Measurements from ENCODE around the gene GRK6. TPM values are rescaled to one million over a fixed set of nuclear protein-coding genes. Genes with fewer than 3 reads are reported as not detected.

GRK6 gene
- polyA plus RNA-seq, 4 donors: 17.0 to 29.5 (median 24.4) TPM

- peak overlapping the region; percentile 76 to 89 (median 77) for H3K27ac ChIP-seq (ENCODE audit: low read depth in 1 of 3, low read length in 2 of 3)
- H3K9me3 ChIP-seq (ENCODE audit: control insufficient read depth in 2 of 2, insufficient read depth in 1 of 2, low read depth in 1 of 2, low read length in 1 of 2): no peaks in the 10 kb centered on the region
- H3K36me3 ChIP-seq (ENCODE audit: control insufficient read depth in 3 of 3, insufficient read depth in 2 of 3, low read depth in 1 of 3, low read length in 3 of 3): peaks cover 0 to 33% (median 0%) of the 10 kb centered on the region in 3 donors
- H3K4me1 ChIP-seq (ENCODE audit: control insufficient read depth in 3 of 3, insufficient read depth in 2 of 3, low read depth in 1 of 3, low read length in 2 of 3): peaks cover 0 to 17% (median 0%) of the 10 kb centered on the region in 3 donors
- WGBS, 3 donors: 0 to 1% (median 0%) methylated on average over 55 to 80 of the region's 80 CpGs
- DNase-seq: peak; percentile 86 to 95
- H3K4me3 ChIP-seq (ENCODE audit: low read depth in 1 of 3, low read length in 3 of 3): peak overlapping the region; percentile 47 to 71 (median 63)
- FAIRE-seq: no peak
- H3K27me3 ChIP-seq (ENCODE audit: control insufficient read depth in 3 of 3, insufficient read depth in 3 of 3, low read length in 3 of 3): peaks cover 0 to 4% (median 0%) of the 10 kb centered on the region in 3 donors
These were observed 28.7 kb downstream of the GRK6 start for GRCh38 chr5:177455036-177455660.

GRCh38 chr5:177455661-177456590 is 29.4 kb downstream of the GRK6 start:
- Histone ChIP-seq H3K4me3 (ENCODE audit: low read depth in 1 of 3, low read length in 3 of 3) (peak overlapping the region; percentile 43 to 71 (median 63)), H3K4me1 (ENCODE audit: control insufficient read depth in 3 of 3, insufficient read depth in 2 of 3, low read depth in 1 of 3, low read length in 2 of 3) (peaks cover 0 to 17% (median 0%) of the 10 kb centered on the region in 3 donors), H3K27me3 (ENCODE audit: control insufficient read depth in 3 of 3, insufficient read depth in 3 of 3, low read length in 3 of 3) (peaks cover 0 to 4% (median 0%) of the 10 kb centered on the region in 3 donors), H3K27ac (ENCODE audit: low read depth in 1 of 3, low read length in 2 of 3) (peak overlapping the region; percentile 76 to 89 (median 77)), H3K9me3 (ENCODE audit: control insufficient read depth in 2 of 2, insufficient read depth in 1 of 2, low read depth in 1 of 2, low read length in 1 of 2) (no peaks in the 10 kb centered on the region), H3K36me3 (ENCODE audit: control insufficient read depth in 3 of 3, insufficient read depth in 2 of 3, low read depth in 1 of 3, low read length in 3 of 3) (peaks cover 0 to 39% (median 0%) of the 10 kb centered on the region in 3 donors)
- FAIRE-seq (no peak), DNase-seq (peak; percentile 89 to 97)
- WGBS, 3 donors: 0 to 1% (median 0%) methylated on average over 55 to 76 of the region's 76 CpGs

- no peak for DNase-seq
- Histone ChIP-seq H3K27me3 (ENCODE audit: control insufficient read depth in 3 of 3, insufficient read depth in 3 of 3, low read length in 3 of 3) (peaks cover 0 to 4% (median 0%) of the 10 kb centered on the region in 3 donors), H3K4me1 (ENCODE audit: control insufficient read depth in 3 of 3, insufficient read depth in 2 of 3, low read depth in 1 of 3, low read length in 2 of 3) (peaks cover 0 to 17% (median 0%) of the 10 kb centered on the region in 3 donors), H3K36me3 (ENCODE audit: control insufficient read depth in 3 of 3, insufficient read depth in 2 of 3, low read depth in 1 of 3, low read length in 3 of 3) (peaks cover 0 to 43% (median 0%) of the 10 kb centered on the region in 3 donors), H3K9me3 (ENCODE audit: control insufficient read depth in 2 of 2, insufficient read depth in 1 of 2, low read depth in 1 of 2, low read length in 1 of 2) (no peaks in the 10 kb centered on the region), H3K4me3 (ENCODE audit: low read depth in 1 of 3, low read length in 3 of 3) (no peak overlapping the region), H3K27ac (ENCODE audit: low read depth in 1 of 3, low read length in 2 of 3) (no peak overlapping the region)
- WGBS, 3 donors: 27 to 33% (median 29%) methylated on average over 11 to 12 of the region's 12 CpGs
- no peak for FAIRE-seq
These were observed 30.1 kb downstream of the GRK6 start for GRCh38 chr5:177456591-177456964.

GRCh38 chr5:177456976-177457851 is 30.7 kb downstream of the GRK6 start:
- no peak for FAIRE-seq
- H3K9me3 ChIP-seq (ENCODE audit: control insufficient read depth in 2 of 2, insufficient read depth in 1 of 2, low read depth in 1 of 2, low read length in 1 of 2): no peaks in the 10 kb centered on the region
- peaks cover 0 to 46% (median 0%) of the 10 kb centered on the region in 3 donors for H3K36me3 ChIP-seq (ENCODE audit: control insufficient read depth in 3 of 3, insufficient read depth in 2 of 3, low read depth in 1 of 3, low read length in 3 of 3)
- peaks cover 0 to 4% (median 0%) of the 10 kb centered on the region in 3 donors for H3K27me3 ChIP-seq (ENCODE audit: control insufficient read depth in 3 of 3, insufficient read depth in 3 of 3, low read length in 3 of 3)
- no peak overlapping the region for H3K4me3 ChIP-seq (ENCODE audit: low read depth in 1 of 3, low read length in 3 of 3)
- H3K27ac ChIP-seq (ENCODE audit: low read depth in 1 of 3, low read length in 2 of 3): no peak overlapping the region
- peak; percentile 81 to 85 for DNase-seq
- peaks cover 0 to 17% (median 0%) of the 10 kb centered on the region in 3 donors for H3K4me1 ChIP-seq (ENCODE audit: control insufficient read depth in 3 of 3, insufficient read depth in 2 of 3, low read depth in 1 of 3, low read length in 2 of 3)
- 80 to 87% (median 81%) methylated on average over 24 of the region's 24 CpGs for WGBS, 3 donors

- WGBS, 3 donors: 78 to 89% (median 85%) methylated on average over 18 to 20 of the region's 20 CpGs
- peaks cover 0 to 4% (median 0%) of the 10 kb centered on the region in 3 donors for H3K27me3 ChIP-seq (ENCODE audit: control insufficient read depth in 3 of 3, insufficient read depth in 3 of 3, low read length in 3 of 3)
- no peak overlapping the region for H3K4me3 ChIP-seq (ENCODE audit: low read depth in 1 of 3, low read length in 3 of 3)
- no peak for FAIRE-seq
- peaks cover 0 to 52% (median 0%) of the 10 kb centered on the region in 3 donors for H3K36me3 ChIP-seq (ENCODE audit: control insufficient read depth in 3 of 3, insufficient read depth in 2 of 3, low read depth in 1 of 3, low read length in 3 of 3)
- peak overlapping the region in 1 of 3 donors; percentile 48 for H3K27ac ChIP-seq (ENCODE audit: low read depth in 1 of 3, low read length in 2 of 3)
- H3K9me3 ChIP-seq (ENCODE audit: control insufficient read depth in 2 of 2, insufficient read depth in 1 of 2, low read depth in 1 of 2, low read length in 1 of 2): no peaks in the 10 kb centered on the region
- DNase-seq: no peak
- H3K4me1 ChIP-seq (ENCODE audit: control insufficient read depth in 3 of 3, insufficient read depth in 2 of 3, low read depth in 1 of 3, low read length in 2 of 3): peaks cover 0 to 17% (median 0%) of the 10 kb centered on the region in 3 donors
These were observed 31.6 kb downstream of the GRK6 start for GRCh38 chr5:177457852-177458681.

GRCh38 chr5:177458912-177459350 is 32.5 kb downstream of the GRK6 start:
- 89 to 91% (median 89%) methylated on average over 14 of the region's 14 CpGs for WGBS, 3 donors
- Histone ChIP-seq H3K9me3 (ENCODE audit: control insufficient read depth in 2 of 2, insufficient read depth in 1 of 2, low read depth in 1 of 2, low read length in 1 of 2) (no peaks in the 10 kb centered on the region), H3K27me3 (ENCODE audit: control insufficient read depth in 3 of 3, insufficient read depth in 3 of 3, low read length in 3 of 3) (no peaks in the 10 kb centered on the region), H3K4me3 (ENCODE audit: low read depth in 1 of 3, low read length in 3 of 3) (no peak overlapping the region), H3K27ac (ENCODE audit: low read depth in 1 of 3, low read length in 2 of 3) (no peak overlapping the region), H3K4me1 (ENCODE audit: control insufficient read depth in 3 of 3, insufficient read depth in 2 of 3, low read depth in 1 of 3, low read length in 2 of 3) (peaks cover 0 to 12% (median 0%) of the 10 kb centered on the region in 3 donors), H3K36me3 (ENCODE audit: control insufficient read depth in 3 of 3, insufficient read depth in 2 of 3, low read depth in 1 of 3, low read length in 3 of 3) (peaks cover 0 to 52% (median 0%) of the 10 kb centered on the region in 3 donors)
- DNase-seq (no peak), FAIRE-seq (no peak)

- Histone ChIP-seq H3K9me3 (ENCODE audit: control insufficient read depth in 2 of 2, insufficient read depth in 1 of 2, low read depth in 1 of 2, low read length in 1 of 2) (no peaks in the 10 kb centered on the region), H3K4me1 (ENCODE audit: control insufficient read depth in 3 of 3, insufficient read depth in 2 of 3, low read depth in 1 of 3, low read length in 2 of 3) (peaks cover 0 to 8% (median 0%) of the 10 kb centered on the region in 3 donors), H3K27me3 (ENCODE audit: control insufficient read depth in 3 of 3, insufficient read depth in 3 of 3, low read length in 3 of 3) (no peaks in the 10 kb centered on the region), H3K36me3 (ENCODE audit: control insufficient read depth in 3 of 3, insufficient read depth in 2 of 3, low read depth in 1 of 3, low read length in 3 of 3) (peaks cover 0 to 52% (median 0%) of the 10 kb centered on the region in 3 donors), H3K4me3 (ENCODE audit: low read depth in 1 of 3, low read length in 3 of 3) (no peak overlapping the region), H3K27ac (ENCODE audit: low read depth in 1 of 3, low read length in 2 of 3) (no peak overlapping the region)
- 87 to 94% (median 88%) methylated on average over 8 to 11 of the region's 11 CpGs for WGBS, 3 donors
- no peak for FAIRE-seq
- DNase-seq: no peak
These were observed 32.9 kb downstream of the GRK6 start for GRCh38 chr5:177459357-177459756.
